COLO668 (cell line): ENCODE measurements around the gene BANF1.

ENCODE experiments used
- DNase-seq: peaks from one replicate; lab custom pipeline; 2025; ENCODE audit not compliant: unreplicated experiment; lab: John Stamatoyannopoulos, UW

Gene BANF1

GRCh38 chr11:65978391-65979238, 23.7 kb upstream of the BANF1 start:
- no peak for DNase-seq

- no peak for DNase-seq
Observed at GRCh38 chr11:65979261-65979759, 23.0 kb upstream of the BANF1 start.

- no peak for DNase-seq
Observed at GRCh38 chr11:65981101-65981740, 21.1 kb upstream of the BANF1 start.

- DNase-seq, result no peak
Observed at GRCh38 chr11:65981972-65982823, 20.1 kb upstream of the BANF1 start.

- DNase-seq, result no peak
Observed at GRCh38 chr11:65982824-65983588, 19.3 kb upstream of the BANF1 start.

GRCh38 chr11:65983589-65983987, 18.7 kb upstream of the BANF1 start:
- no peak for DNase-seq

GRCh38 chr11:65987336-65987735, 15.0 kb upstream of the BANF1 start:
- no peak for DNase-seq

- DNase-seq, result peak; percentile 87
Observed at GRCh38 chr11:65988791-65989592, 13.3 kb upstream of the BANF1 start.

GRCh38 chr11:65992056-65992455, 10.2 kb upstream of the BANF1 start:
- DNase-seq, result no peak

GRCh38 chr11:65997286-65997685, 5.0 kb upstream of the BANF1 start:
- DNase-seq, result no peak

GRCh38 chr11:66002648-66003225, 434 bp downstream of the BANF1 start:
- DNase-seq, result peak; percentile 81

- DNase-seq, result peak; percentile 20
Observed at GRCh38 chr11:66003291-66003690, 988 bp downstream of the BANF1 start.

GRCh38 chr11:66004186-66004585, 1.9 kb downstream of the BANF1 start:
- DNase-seq, result peak; percentile 24

GRCh38 chr11:66006134-66006890, 4.0 kb downstream of the BANF1 start:
- DNase-seq, result no peak

- no peak for DNase-seq
Observed at GRCh38 chr11:66006891-66007176, 4.5 kb downstream of the BANF1 start.

GRCh38 chr11:66007201-66007634, 4.9 kb downstream of the BANF1 start:
- peak; percentile 22 for DNase-seq

GRCh38 chr11:66008095-66008467, 5.8 kb downstream of the BANF1 start:
- no peak for DNase-seq

- peak; percentile 14 for DNase-seq
Observed at GRCh38 chr11:66008468-66009101, 6.3 kb downstream of the BANF1 start.
